Suppressor macrophage (primary cell): ENCODE results near the gene WDR20.
A peak's percentile ranks its signal among the peaks of the same experiment; 100 is the strongest.

Source experiments
- DNase-seq, 4 experiments: peaks; one replicate each; pipeline ENCODE4 v3.0.0-alpha.2; 2020 to 2022

The WDR20 gene

DNA sequence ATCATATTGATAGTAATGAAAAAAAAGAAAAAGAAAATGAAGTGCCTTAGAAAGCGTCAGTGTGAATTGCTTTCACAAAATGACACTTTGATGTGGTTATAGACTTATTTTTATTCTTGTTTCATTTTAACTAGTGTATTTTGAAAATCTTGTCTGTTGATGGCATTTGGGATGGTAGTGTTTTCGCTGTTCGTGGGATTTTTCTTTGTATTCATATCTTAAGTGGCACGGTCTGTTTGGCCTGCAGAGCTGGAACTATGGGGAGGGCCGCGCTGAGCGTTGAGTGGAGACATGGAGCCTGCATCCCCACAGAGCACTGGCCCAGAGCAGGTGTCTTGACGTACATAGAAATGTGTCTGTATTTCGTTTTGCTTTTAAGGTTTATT is 61.6 kb downstream of the WDR20 start:
- DNase-seq = no peak

- DNase-seq = no peak
Measured at GRCh38 chr14:102201776-102202175, 62.1 kb downstream of the WDR20 start.

DNA sequence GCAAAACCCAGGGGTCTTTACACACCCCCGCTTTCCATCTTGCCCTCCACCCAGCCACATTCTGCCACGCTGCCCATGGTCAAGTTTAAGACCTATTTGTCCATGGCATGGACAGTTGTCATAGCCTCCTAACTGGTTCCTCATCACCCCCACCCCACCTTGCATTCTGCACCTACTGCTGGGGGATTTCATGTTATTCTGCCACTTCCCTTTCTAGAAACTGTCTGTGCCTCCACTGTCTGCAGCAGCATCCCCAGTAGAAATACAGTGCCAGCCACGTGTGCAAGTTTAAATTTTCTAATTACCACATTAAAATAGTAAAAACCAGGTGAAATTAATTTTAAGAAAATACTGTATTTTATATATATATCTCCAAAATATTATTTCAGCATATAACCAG is 63.2 kb downstream of the WDR20 start:
- no peak for DNase-seq

GRCh38 chr14:102203382-102203781 is 63.7 kb downstream of the WDR20 start:
- no peak for DNase-seq

- no peak for DNase-seq
Measured at GRCh38 chr14:102205560-102205959, 65.9 kb downstream of the WDR20 start.

DNA sequence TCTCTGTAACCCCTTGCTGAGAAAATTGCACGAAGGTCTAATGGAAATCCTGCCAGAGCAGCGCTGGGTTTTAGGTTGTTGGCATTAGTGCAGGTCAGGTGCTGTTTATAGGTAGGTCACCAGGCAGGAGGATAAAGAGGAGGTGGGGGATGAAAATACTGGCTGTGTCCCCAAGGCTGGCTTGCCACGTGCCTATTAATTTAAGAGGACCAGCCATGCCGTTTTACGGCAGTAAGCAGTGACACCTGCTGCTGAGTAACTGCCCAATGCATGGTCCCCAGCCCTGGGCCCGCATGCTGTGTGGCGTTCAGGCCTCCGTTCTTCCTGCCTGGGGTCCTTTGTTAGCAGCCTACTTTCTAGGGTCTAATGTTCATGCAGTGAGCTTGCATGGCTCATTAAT is 67.2 kb downstream of the WDR20 start:
- DNase-seq = no peak

DNA sequence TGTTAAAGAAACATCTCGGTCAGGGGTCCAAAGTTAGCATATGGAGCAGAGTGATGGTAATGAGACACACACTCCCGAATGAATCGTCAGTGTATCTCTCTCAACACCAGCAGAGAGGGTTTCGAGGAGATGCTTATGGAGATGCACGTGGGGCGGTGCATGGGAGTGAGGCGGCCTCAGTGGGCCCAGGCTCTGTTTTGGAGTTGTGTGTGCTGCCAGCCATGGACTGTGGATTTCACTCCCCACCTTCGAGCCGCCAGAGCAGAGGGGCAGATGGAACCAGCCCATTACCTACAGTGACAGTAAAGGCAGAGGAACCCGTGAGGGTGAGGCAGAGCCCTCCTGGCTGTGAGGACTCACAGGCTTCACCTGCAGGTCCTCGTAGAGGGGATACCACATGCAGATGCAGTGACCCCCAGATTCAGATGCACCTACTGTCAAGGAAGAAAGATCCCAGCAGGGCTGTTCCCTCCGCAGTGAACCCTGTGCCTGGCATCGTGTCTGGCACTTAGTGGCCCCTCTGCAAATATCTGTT is 68.2 kb downstream of the WDR20 start:
- DNase-seq = no peak

DNA sequence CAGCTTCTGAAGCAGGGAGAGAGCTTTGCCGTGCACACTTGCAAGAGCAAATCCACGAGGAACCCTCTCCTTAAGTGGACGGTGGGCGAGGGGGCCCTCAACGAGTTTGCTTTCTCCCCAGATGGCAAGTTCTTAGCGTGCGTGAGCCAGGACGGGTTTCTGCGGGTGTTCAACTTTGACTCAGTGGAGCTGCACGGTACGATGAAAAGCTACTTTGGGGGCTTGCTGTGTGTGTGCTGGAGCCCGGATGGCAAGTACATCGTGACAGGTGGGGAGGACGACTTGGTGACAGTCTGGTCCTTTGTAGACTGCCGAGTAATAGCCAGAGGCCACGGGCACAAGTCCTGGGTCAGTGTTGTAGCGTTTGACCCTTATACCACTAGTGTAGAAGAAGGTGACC is 69.0 kb downstream of the WDR20 start:
- DNase-seq = no peak

- no peak for DNase-seq
Measured at GRCh38 chr14:102209224-102209966, 69.7 kb downstream of the WDR20 start.

- peak in 2 of 4 experiments; percentile 13 to 41 for DNase-seq
Measured at GRCh38 chr14:102210421-102211042, 70.8 kb downstream of the WDR20 start.

- DNase-seq = no peak
Measured at GRCh38 chr14:102211240-102211639, 71.5 kb downstream of the WDR20 start.

- no peak for DNase-seq
Measured at GRCh38 chr14:102212356-102212755, 72.7 kb downstream of the WDR20 start.

- no peak for DNase-seq
Measured at GRCh38 chr14:102212845-102213244, 73.1 kb downstream of the WDR20 start.

DNA sequence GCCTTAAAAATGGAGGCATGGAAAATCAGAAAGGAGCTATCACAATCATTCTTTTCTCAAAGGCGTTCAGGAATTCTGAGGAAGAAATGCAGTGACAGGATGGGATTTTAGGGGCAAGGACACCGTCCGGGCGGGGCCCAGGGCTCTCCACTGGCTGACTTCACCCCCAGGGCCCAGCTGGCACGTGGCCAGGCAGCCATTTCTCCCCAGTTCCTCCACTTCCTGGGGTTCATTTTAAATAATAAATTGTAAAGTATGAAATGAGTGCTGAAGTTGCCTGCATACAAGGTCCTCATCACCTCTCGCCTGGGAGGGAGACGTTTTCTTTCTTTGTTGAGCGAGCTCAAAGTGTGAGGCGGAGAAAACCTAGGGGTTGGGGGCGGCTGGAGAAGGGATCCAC is 73.8 kb downstream of the WDR20 start:
- no peak for DNase-seq

DNA sequence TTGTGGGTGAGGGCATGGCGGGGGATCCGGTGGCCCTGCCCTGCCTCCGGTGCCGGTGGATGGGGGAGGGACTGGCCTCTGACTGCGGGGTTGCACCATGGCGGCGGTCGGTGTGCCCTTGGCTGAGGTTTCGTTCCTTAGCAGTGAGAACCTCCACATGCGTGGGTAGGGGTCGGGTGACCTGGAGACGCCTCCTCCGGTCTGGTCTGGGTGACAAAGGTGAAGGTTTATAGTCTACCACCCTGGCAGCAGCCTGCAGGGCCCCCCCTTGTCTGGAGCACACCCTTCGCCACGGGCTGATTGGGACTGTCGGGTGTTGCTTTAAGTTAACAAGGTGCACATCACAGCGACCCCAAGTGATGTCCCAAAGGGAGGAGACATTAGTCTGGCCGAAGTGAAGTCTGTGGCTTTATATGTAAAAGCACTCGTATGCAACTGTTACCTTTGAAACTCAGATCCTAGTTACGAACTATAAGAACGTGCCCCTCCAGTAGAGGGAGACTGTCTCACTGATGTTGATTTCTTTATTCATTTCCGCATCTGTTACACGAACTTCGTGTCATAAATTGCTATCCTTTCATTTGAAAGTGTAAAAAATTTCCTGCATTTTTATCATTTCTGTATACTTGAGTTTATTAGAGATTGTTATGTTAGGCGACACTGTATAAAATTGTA is 74.4 kb downstream of the WDR20 start:
- no peak for DNase-seq

- no peak for DNase-seq
Measured at GRCh38 chr14:102215071-102215470, 75.4 kb downstream of the WDR20 start.

DNA sequence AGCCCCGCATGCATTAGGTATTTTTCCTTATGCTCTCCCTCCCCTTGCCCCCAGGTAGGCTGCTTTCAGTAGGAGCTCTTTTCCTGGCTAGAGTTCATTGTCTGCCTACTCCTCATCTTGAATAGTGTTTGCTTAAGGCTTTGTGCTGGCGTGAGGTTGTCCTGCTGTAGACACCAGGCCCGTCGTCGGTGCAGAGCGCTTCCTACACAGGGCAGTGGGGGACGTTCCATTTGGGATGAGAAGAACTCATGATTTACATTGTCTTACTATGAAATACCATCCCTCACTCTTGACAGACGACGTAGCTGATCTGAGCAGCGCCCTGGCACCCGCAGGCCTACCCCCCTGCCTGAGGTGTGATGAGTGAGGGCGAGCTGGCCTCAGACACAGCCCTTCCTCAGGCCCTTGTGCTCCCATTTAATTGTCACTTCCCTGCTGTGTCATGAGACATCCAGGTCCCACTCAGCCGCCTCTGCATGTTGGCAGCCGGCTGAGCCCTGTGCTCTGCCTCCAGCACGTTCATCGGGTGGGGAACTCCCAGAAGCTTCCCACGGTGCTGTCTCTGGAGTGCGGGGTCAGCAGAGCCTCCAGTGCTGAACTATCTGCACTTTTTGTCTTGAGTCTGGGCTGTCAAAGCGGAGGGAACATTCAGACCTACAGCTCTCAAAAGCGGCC is 76.0 kb downstream of the WDR20 start:
- peak; percentile 71 to 85 (median 82) for DNase-seq

- DNase-seq = no peak
Measured at GRCh38 chr14:102217399-102217798, 77.7 kb downstream of the WDR20 start.

DNA sequence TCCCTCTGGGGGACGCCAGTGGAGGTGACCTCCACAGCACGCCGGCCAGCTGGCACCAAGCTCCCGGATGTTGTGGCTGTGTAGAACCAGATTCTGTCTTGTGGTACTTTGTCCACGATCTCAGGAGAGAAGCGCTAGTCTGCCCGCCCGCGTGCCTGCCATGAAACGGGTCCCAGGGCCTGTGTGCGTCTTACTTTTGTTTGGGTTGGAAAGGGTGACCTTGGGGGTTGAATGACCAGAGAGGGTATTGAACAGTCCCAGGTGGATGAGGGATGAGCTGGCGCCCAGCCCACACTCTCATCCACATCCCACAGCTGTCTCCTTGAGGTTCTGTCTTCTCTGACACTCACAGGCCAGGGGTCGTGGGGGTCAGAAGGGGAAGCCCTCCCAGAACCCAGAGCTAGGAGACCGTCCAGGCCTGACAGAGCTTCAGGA is 78.3 kb downstream of the WDR20 start:
- DNase-seq = no peak

GRCh38 chr14:102218688-102219087 is 79.0 kb downstream of the WDR20 start:
- DNase-seq = no peak

- no peak for DNase-seq
Measured at GRCh38 chr14:102219316-102219715, 79.6 kb downstream of the WDR20 start.

- DNase-seq = no peak
Measured at GRCh38 chr14:102220031-102220430, 80.3 kb downstream of the WDR20 start.

DNA sequence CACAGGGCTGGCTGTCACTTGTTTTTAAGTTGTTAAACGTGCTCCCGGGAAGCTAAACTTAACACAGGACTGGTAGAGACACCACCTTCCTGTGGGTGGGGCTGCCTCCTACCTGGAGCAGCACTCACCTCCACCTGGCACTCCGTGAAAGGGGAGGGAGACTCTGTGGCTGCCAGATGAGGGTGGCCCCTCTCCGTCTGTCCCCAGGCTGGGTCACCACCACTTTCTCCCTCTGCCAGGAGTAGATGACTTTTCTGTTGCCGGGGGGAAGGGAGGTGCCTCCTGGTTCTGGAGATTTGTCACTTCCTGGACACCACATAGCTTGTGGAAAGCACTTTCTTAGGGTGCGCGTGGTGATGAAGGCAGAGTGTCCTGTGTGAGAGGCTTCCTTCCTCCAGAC is 81.3 kb downstream of the WDR20 start:
- peak; percentile 16 to 34 (median 28) for DNase-seq
